ENCODE measurements around the gene AIM2.

AIM2 gene

GRCh38 chr1:159014003-159014571, 62.5 kb downstream of the AIM2 start:
- no peak for DNase-seq

- DNase-seq = no peak
Observed at GRCh38 chr1:159012495-159012894, 64.1 kb downstream of the AIM2 start.

Data from NCI-H1694 (cell line).